HepG2 (cell line): ENCODE data around the gene PRR36. TPM values are rescaled to one million over a fixed set of nuclear protein-coding genes. Genes with fewer than 3 reads are reported as not detected.

Experiments used
- CBX1 ChIP-seq: IDR thresholded peaks from one replicate; pipeline ENCODE4 v1.6.1; 2016; ENCODE audit warnings: antibody characterized with exemption, low read depth
- KLF6 ChIP-seq: IDR thresholded peaks from 2 replicates; pipeline ENCODE4 v1.8.0; 2016; ENCODE audit warnings: missing biosample characterization, missing genetic modification reagents
- MLLT10 ChIP-seq: sonication (generic); formaldehyde crosslinking; IDR thresholded peaks from 2 replicates; pipeline ENCODE4 v1.4.0; 2020; ENCODE audit warnings: missing genetic modification reagents
- PRDM15 ChIP-seq: sonication (generic); formaldehyde crosslinking; IDR thresholded peaks from 2 replicates; pipeline ENCODE4 v1.4.0; 2020; ENCODE audit warnings: missing genetic modification reagents
- ZFP37 ChIP-seq: sonication (generic); formaldehyde crosslinking; IDR thresholded peaks from 2 replicates; pipeline ENCODE4 v1.4.0; 2020; ENCODE audit warnings: missing genetic modification reagents, borderline replicate concordance
- ZNF142 ChIP-seq: sonication (generic); formaldehyde crosslinking; IDR thresholded peaks from 2 replicates; pipeline ENCODE4 v1.4.0; 2020; ENCODE audit warnings: missing genetic modification reagents
- ZNF687 ChIP-seq: sonication (generic); formaldehyde crosslinking; IDR thresholded peaks from 2 replicates; pipeline ENCODE4 v1.5.1; 2020; ENCODE audit warnings: mild to moderate bottlenecking, missing genetic modification reagents, moderate library complexity
- ZSCAN30 ChIP-seq: sonication (generic); formaldehyde crosslinking; IDR thresholded peaks from 2 replicates; pipeline ENCODE4 v1.5.0; 2020; ENCODE audit warnings: mild to moderate bottlenecking, missing genetic modification reagents
- polyA plus RNA-seq, 8 experiments: library from polyadenylated mRNA; depleted of rRNA in 3 of 8; stranded (reverse) in 7 of 8; unstranded in 1 of 8; fragments of >200 nt; fragmentation: Illumina TruSeq in 4 of 8; extraction: Trizol in 4 of 8; gene quantifications; 2 replicates each; pipeline versions ENCODE4 v1.2.1 to v1.2.3, GENCODE V29; 2011 to 2016; ENCODE audit warnings: low read depth in 4 of 8, missing spikeins in 1 of 8, mixed read lengths in 1 of 8; ENCODE audit not compliant: insufficient read depth in 1 of 8
- total RNA-seq, 5 experiments: library from RNA; depleted of rRNA; stranded (reverse); fragments of >200 nt; fragmentation: Illumina TruSeq; extraction: Trizol; gene quantifications; 2 replicates each; pipeline ENCODE4 v1.2.3, GENCODE V29; 2016; ENCODE audit warnings: low read depth in 1 of 5

PRR36 gene
- total and polyA plus RNA-seq, 2 of the 13 experiments (the other 11 are each of a cell fraction or from before 2014, with no cell fraction given) = 0.07 to 0.17 TPM

GRCh38 chr19:7897292-7897691 is 23.1 kb upstream of the PRR36 start (continued):
- no peak for TF ChIP-seq MLLT10
- no peak for TF ChIP-seq ZSCAN30
- 0 out of 2 replicates have a peak, but pooled peaks have one; percentile 33 for TF ChIP-seq ZNF142
- no peak for TF ChIP-seq ZFP37 (CRISPR knock-in tag)
- peak; percentile 31 for TF ChIP-seq CBX1
- TF ChIP-seq ZNF687 (CRISPR knock-in tag) = peak; percentile 50
- no peak for TF ChIP-seq KLF6 (CRISPR knock-in tag)
- TF ChIP-seq PRDM15 (CRISPR knock-in tag) = no peak
